GM19193 (cell line): ENCODE measurements around the gene MAGEE1.

ENCODE experiments used
- POLR2A ChIP-seq: IDR thresholded peaks from 4 replicates; pipeline ENCODE4 v1.6.1; 2011; ENCODE audit not compliant: insufficient read depth, insufficient read length; ENCODE audit errors: extremely low read depth

MAGEE1 gene

GRCh38 chrX:76427560-76428242 lies at the start of gene MAGEE1:
MAGEE1 (plus strand) TSS chrX:76427710; CDS start chrX:76427931, 221 bp downstream.
- peak; percentile 22 for TF ChIP-seq POLR2A

GRCh38 chrX:76398970-76399369 lies 28.5 kb upstream of the MAGEE1 start:
- no peak for TF ChIP-seq POLR2A

- TF ChIP-seq POLR2A, result no peak
Observed at GRCh38 chrX:76407795-76408194, 19.7 kb upstream of the MAGEE1 start.

GRCh38 chrX:76420237-76420636 lies 7.3 kb upstream of the MAGEE1 start:
- TF ChIP-seq POLR2A, result no peak

GRCh38 chrX:76428243-76429130 lies 977 bp downstream of the MAGEE1 start:
- no peak for TF ChIP-seq POLR2A

GRCh38 chrX:76433219-76433618 lies 5.7 kb downstream of the MAGEE1 start:
- no peak for TF ChIP-seq POLR2A

- TF ChIP-seq POLR2A, result no peak
Observed at GRCh38 chrX:76434103-76434741, 6.7 kb downstream of the MAGEE1 start.

- TF ChIP-seq POLR2A, result no peak
Observed at GRCh38 chrX:76439188-76439587, 11.7 kb downstream of the MAGEE1 start.

- no peak for TF ChIP-seq POLR2A
Observed at GRCh38 chrX:76453737-76454406, 26.4 kb downstream of the MAGEE1 start.

GRCh38 chrX:76454456-76454927 lies 27.0 kb downstream of the MAGEE1 start:
- TF ChIP-seq POLR2A, result no peak

- no peak for TF ChIP-seq POLR2A
Observed at GRCh38 chrX:76477353-76477752, 49.8 kb downstream of the MAGEE1 start.
